AG09309 (cell line): ENCODE results near the gene LIPT2.
A peak's percentile ranks its signal among the peaks of the same experiment; 100 is the strongest.
"Not testable (repeated sequence)": the region's sequence is repeated elsewhere in the genome, so short reads cannot be mapped to it uniquely, and the experiment has no call there.

Experiments used
- DNase-seq: peaks from one replicate; pipeline ENCODE4 v3.0.0-alpha.2; 2010; ENCODE audit warnings: low read depth
- H3K4me3 ChIP-seq: 2 replicates; pipeline ENCODE4 v1.5.1; 2011; ENCODE audit warnings: mild to moderate bottlenecking, low read depth, low read length, moderate library complexity; ENCODE audit not compliant: control insufficient read depth
- CTCF ChIP-seq: IDR thresholded peaks from 2 replicates; pipeline ENCODE4 v1.5.1; 2011; ENCODE audit warnings: mild to moderate bottlenecking, low read depth, low read length, inconsistent platforms; ENCODE audit not compliant: insufficient read depth, control insufficient read depth; ENCODE audit errors: missing control alignments

Gene LIPT2

GRCh38 chr11:74492974-74493790 lies at the start of gene LIPT2:
Gene LIPT2 (minus strand): TSS chr11:74493724. CDS start chr11:74493703, 21 bp downstream.
- peak within 1 kb of the TSS; percentile 47 for H3K4me3 ChIP-seq
- peak; percentile 80 for DNase-seq
- no peak for TF ChIP-seq CTCF

- TF ChIP-seq CTCF, result no peak
- H3K4me3 ChIP-seq, result no peak overlapping the region
- no peak for DNase-seq
These were observed 47.9 kb upstream of the LIPT2 start for GRCh38 chr11:74541466-74541865.

- no peak overlapping the region for H3K4me3 ChIP-seq
- no peak for TF ChIP-seq CTCF
- DNase-seq, result no peak
These were observed 46.7 kb upstream of the LIPT2 start for GRCh38 chr11:74540270-74540669.

DNA sequence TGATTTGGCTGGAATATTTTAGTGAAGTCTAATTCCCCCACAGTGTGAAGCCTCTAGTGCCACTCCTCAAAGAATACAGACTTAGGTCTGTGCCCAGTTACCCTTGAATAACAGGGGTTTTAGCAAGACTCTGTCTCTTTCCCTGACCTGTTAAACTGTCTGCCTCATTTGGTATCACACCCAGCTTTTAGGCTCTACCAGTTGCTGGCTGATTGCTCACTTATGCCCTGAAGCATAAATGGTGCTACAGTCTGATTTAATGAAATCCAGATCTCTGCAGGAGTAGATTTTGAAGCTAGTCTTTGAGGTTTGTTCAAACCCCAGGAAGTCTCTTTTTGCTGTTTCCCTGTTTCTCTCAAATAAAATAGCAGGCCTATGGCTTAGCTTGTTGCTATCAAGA lies 45.2 kb upstream of the LIPT2 start:
- peak; percentile 5 for DNase-seq
- TF ChIP-seq CTCF, result no peak
- no peak overlapping the region for H3K4me3 ChIP-seq

DNA sequence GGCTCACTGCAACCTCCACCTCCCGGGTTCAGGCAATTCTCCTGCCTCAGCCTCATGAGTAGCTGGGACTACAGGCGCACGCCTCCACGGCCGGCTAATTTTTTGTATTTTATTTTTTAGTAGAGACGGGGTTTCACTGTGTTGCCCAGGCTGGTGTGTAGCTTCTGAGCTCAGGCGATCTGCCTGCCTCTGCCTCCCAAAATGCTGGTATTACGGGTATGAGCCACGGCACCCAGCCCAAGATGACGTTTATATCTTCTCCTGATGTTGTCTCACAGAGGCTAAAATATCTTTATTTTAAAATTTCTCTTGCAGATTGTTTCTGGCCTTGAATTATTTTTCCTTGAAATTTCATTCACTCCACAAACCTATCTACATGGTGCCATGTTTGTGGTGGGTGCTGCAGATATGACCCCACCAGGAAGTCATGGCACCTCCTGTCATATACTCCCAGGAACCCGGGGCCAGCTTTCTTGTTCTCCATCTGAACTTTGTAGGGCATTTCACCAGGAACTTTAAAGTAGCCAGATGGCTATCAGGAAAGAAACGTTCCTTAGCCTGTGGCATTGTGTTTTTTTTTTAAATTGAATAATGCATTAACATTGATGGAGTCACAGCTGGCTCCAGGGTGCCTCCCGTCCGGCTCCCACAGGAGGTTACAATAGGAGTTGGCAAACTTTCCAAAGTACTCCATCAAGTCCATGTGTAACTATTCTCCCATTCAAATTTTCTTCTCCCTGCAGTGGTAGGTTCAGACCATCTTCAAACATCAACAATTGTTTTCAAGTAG lies 42.0 kb upstream of the LIPT2 start:
- no peak for TF ChIP-seq CTCF
- no peak for DNase-seq
- no peak overlapping the region for H3K4me3 ChIP-seq

- DNase-seq, H3K4me3 ChIP-seq: not testable (repeated sequence)
These were observed 41.4 kb upstream of the LIPT2 start for GRCh38 chr11:74534946-74535275.
